ENCODE data around the gene HTR1B.

Gene HTR1B

GRCh38 chr6:77463308-77463860, at the start of gene HTR1B:
HTR1B (minus strand) TSS chr6:77463491; CDS start chr6:77463403, 88 bp downstream.
- no peak for TF ChIP-seq CTCF (IDR thresholded peaks at IDR 0.05)

- no peak for TF ChIP-seq CTCF (IDR thresholded peaks at IDR 0.05)
Observed at GRCh38 chr6:77512554-77512953, 49.3 kb upstream of the HTR1B start.

- TF ChIP-seq CTCF (IDR thresholded peaks at IDR 0.05), result no peak
Observed at GRCh38 chr6:77511860-77512259, 48.6 kb upstream of the HTR1B start.

GRCh38 chr6:77502981-77503380, 39.7 kb upstream of the HTR1B start:
- no peak for TF ChIP-seq CTCF (IDR thresholded peaks at IDR 0.05)

GRCh38 chr6:77492530-77492929, 29.2 kb upstream of the HTR1B start:
- no peak for TF ChIP-seq CTCF (IDR thresholded peaks at IDR 0.05)

- TF ChIP-seq CTCF (IDR thresholded peaks at IDR 0.05), result no peak
Observed at GRCh38 chr6:77487808-77488425, 24.6 kb upstream of the HTR1B start.

GRCh38 chr6:77482981-77483380, 19.7 kb upstream of the HTR1B start:
- TF ChIP-seq CTCF (IDR thresholded peaks at IDR 0.05), result no peak

- no peak for TF ChIP-seq CTCF (IDR thresholded peaks at IDR 0.05)
Observed at GRCh38 chr6:77474973-77475372, 11.7 kb upstream of the HTR1B start.
